Testis (tissue), 2 donors: ENCODE data around the gene ATP1B3.

Source experiments
- CTCF ChIP-seq, 3 experiments: fragments of 450-650 bp in 2 of 3; fragments of 200-600 bp in 1 of 3; sonication (generic) in 1 of 3; IDR thresholded peaks; one replicate each; pipeline ENCODE4 v1.5.1; 2016 to 2019; ENCODE audit warnings: antibody characterized with exemption in 3 of 3, mild to moderate bottlenecking in 2 of 3, moderate library complexity in 1 of 3
- POLR2A ChIP-seq: fragments of 450-650 bp; IDR thresholded peaks from one replicate; pipeline ENCODE4 v1.6.1; 2017; ENCODE audit warnings: antibody characterized with exemption, mild to moderate bottlenecking, moderate library complexity

GRCh38 chr3:141830508-141830907 is 45.9 kb upstream of the ATP1B3 start:
- TF ChIP-seq CTCF (IDR thresholded peaks at IDR 0.05), result no peak
- TF ChIP-seq POLR2A, result no peak
